Spinal cord (tissue), 10 donors: ENCODE measurements around the gene ENAH. TPM values are rescaled to one million over a fixed set of nuclear protein-coding genes. Genes with fewer than 3 reads are reported as not detected.
"Not testable (repeated sequence)": the region's sequence is repeated elsewhere in the genome, so short reads cannot be mapped to it uniquely, and the experiment has no call there.

Experiments
- DNase-seq, 6 donors: peaks; one replicate each; pipeline versions ENCODE4 v3.0.0 to v3.0.0-alpha.2; 2013 to 2015; ENCODE audit warnings: low spot score in 6 of 6, low read depth in 4 of 6
- H3K27ac ChIP-seq: one replicate; pipeline ENCODE4 v1.5.1; 2013; ENCODE audit warnings: low read depth, low read length, control low read depth
- H3K27me3 ChIP-seq: one replicate; pipeline ENCODE4 v1.6.1; 2013; ENCODE audit warnings: low read length; ENCODE audit not compliant: control insufficient read depth, insufficient read depth
- H3K36me3 ChIP-seq: one replicate; pipeline ENCODE4 v1.6.1; 2013; ENCODE audit warnings: low read length; ENCODE audit not compliant: control insufficient read depth, insufficient read depth
- H3K4me1 ChIP-seq: one replicate; pipeline ENCODE4 v1.6.1; 2013; ENCODE audit warnings: low read length; ENCODE audit not compliant: control insufficient read depth, insufficient read depth
- H3K4me3 ChIP-seq: one replicate; pipeline ENCODE4 v1.5.1; 2013; ENCODE audit warnings: low read depth, low read length, control low read depth
- H3K9me3 ChIP-seq: one replicate; pipeline ENCODE4 v1.6.1; 2013; ENCODE audit warnings: low read length; ENCODE audit not compliant: control insufficient read depth, insufficient read depth
- WGBS: methylation state at CpG from one replicate; pipeline ENCODE4 v1.1.5; 2013; ENCODE audit warnings: missing lambda C conversion rate; ENCODE audit not compliant: insufficient coverage; 5-methylcytosine and 5-hydroxymethylcytosine counted together
- polyA plus RNA-seq, 2 donors: library from polyadenylated mRNA; unstranded; fragments of 120-200 nt; gene quantifications; one replicate each; pipeline ENCODE4 v1.2.1, GENCODE V29; 2013; ENCODE audit not compliant: insufficient read length in 2 of 2
- total RNA-seq, 2 donors: library from RNA; depleted of rRNA in 1 of 2; stranded (reverse); fragments of 120-200 nt in 1 of 2; fragments of >200 nt in 1 of 2; gene quantifications; one replicate each; pipeline versions ENCODE4 v1.2.3 to v1.2.4, GENCODE V29; 2013 to 2014
- donor health status: healthy.

ENAH gene
- total and polyA plus RNA-seq, 4 donors: 78.8 to 129 (median 88.9) TPM

DNA sequence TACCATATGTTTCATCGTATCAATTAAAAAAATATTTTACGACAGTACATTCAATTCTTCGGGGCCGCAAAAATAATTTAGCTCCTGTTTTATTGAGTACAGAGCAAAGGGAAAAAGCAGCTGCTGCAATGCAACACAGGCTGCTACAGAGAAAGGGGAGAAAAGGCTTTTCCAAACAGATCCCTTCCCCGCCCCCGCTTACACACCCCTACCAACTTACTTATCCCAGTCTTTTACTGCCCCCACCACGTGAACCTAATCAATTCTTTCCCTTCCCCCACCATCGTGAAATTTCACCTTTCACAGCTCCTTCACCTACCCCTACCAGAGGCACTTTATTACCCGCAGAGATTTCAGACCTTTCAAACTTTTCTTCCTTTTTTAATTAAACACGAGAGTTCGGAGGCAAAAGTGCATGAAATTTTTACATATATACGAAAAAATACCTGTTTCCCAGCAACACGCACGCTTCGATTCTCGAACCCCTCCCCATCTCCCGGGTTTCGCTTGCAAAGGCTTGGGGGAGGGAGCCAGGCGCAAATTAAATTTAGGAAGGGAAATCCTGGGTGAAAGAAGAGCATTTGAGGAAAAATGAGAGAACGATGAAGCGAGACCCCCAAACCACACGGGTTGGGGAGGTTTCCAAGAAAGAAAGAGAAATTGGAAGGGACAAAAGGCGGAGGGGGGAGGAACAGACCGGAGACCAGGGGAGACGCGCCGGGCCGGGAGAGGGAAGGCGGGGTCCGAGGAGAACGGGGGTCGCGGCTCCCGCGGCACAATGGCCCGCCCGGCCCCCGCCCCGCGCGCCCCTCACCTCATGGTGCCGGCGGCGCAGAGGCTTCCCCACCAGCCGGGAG is 823 bp downstream of the ENAH start:
- no peaks in the 10 kb centered on the region for H3K9me3 ChIP-seq
- H3K4me3 ChIP-seq: peak overlapping the region; percentile 95
- under 1% methylated on average over 32 of the region's 45 CpGs for WGBS
- H3K27ac ChIP-seq: peak overlapping the region; percentile 90
- peaks cover 3% of the 10 kb centered on the region for H3K4me1 ChIP-seq
- no peaks in the 10 kb centered on the region for H3K36me3 ChIP-seq
- H3K27me3 ChIP-seq: no peaks in the 10 kb centered on the region
- DNase-seq: peak in 5 of 6 donors; percentile 22 to 83 (median 68)

DNA sequence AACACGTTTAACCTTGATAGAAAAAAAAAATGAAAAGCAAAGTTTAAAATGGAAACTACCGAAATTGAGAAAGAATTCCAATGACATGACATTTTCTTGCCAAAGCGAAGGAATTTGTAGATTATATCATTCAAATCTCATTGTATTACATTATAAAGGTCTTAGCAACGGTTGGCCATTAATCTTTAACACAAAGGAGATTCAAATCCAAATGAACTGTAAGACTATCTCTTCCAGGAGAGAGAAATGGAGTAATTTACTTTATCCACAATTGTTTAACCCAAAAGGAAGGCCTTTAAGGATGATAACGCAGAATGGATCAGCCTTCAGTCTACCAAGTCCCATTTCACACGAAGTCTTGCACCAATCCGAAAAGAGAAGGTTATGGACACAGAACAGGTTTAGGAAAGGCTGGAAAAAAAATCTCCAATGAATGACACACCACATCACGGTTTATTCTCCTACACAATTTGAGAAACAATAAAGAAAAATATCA is 1.5 kb downstream of the ENAH start:
- H3K9me3 ChIP-seq: no peaks in the 10 kb centered on the region
- peak overlapping the region; percentile 90 for H3K27ac ChIP-seq
- WGBS: no CpG with 5 or more reads among the region's 8 CpGs
- peaks cover 3% of the 10 kb centered on the region for H3K4me1 ChIP-seq
- DNase-seq: peak in 3 of 6 donors; percentile 23 to 75 (median 49)
- no peaks in the 10 kb centered on the region for H3K36me3 ChIP-seq
- H3K27me3 ChIP-seq: no peaks in the 10 kb centered on the region
- peak overlapping the region; percentile 95 for H3K4me3 ChIP-seq

DNA sequence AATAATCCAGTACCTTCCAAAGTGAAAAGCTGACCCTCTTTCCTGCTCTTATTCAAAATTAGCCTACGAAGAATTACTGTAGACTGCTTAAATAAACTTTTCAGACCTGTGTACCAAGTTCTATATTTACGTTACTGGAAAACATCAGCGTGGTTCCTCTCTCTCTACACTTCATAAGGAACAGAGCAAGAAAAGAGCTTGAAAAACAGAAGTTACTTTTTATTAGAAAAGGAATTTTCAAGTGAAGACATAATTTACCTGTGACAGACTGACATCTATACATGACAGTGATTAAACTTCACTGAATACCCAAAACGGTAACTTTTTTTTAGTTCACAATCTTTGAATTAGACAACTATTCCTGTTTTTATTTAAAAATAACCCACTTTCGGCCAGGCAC is 2.7 kb downstream of the ENAH start:
- H3K9me3 ChIP-seq: peaks cover 3% of the 10 kb centered on the region
- H3K27me3 ChIP-seq: no peaks in the 10 kb centered on the region
- no peaks in the 10 kb centered on the region for H3K36me3 ChIP-seq
- peak overlapping the region; percentile 95 for H3K4me3 ChIP-seq
- H3K4me1 ChIP-seq: peaks cover 3% of the 10 kb centered on the region
- no peak overlapping the region for H3K27ac ChIP-seq
- 56% methylated on average over 2 of the region's 5 CpGs for WGBS
- DNase-seq: no peak

DNA sequence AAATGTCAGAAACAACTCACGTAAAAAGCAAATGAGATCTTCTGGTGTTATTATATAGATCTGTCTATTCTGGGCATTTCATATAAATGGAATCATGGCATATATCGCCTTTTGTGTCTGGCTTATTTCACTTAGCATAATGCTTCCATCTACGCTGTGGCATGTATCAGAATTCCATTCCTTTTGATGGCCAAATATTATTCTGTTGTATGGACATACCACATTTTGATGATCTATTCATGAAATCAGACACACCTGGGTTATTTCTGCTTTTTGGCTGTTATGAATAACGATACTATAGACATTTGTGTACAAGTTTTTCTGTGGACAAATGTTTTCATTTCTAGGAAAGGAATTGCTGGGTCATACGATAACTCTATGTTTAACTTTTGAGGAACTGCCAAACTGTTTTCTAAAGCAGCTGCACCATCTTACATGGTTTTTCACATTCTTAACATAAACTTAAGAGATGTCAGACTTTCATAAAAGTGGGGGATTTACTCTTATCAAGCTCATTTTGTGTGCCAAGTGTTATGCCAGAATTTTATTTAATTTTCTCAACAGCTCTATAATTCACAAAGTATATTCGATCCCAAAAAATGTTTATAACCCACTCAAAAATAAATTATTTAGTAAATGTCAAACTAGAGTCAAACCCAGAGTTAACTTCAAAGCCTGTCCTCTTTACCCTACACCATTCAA is 7.6 kb downstream of the ENAH start:
- H3K9me3 ChIP-seq: peaks cover 4% of the 10 kb centered on the region
- no peak overlapping the region for H3K4me3 ChIP-seq
- H3K36me3 ChIP-seq: peaks cover 5% of the 10 kb centered on the region
- H3K4me1 ChIP-seq: peaks cover 1% of the 10 kb centered on the region
- H3K27me3 ChIP-seq: no peaks in the 10 kb centered on the region
- H3K27ac ChIP-seq: no peak overlapping the region
- peak in 1 of 6 donors; percentile 40 for DNase-seq
- WGBS: no CpG with 5 or more reads among the region's 6 CpGs

DNA sequence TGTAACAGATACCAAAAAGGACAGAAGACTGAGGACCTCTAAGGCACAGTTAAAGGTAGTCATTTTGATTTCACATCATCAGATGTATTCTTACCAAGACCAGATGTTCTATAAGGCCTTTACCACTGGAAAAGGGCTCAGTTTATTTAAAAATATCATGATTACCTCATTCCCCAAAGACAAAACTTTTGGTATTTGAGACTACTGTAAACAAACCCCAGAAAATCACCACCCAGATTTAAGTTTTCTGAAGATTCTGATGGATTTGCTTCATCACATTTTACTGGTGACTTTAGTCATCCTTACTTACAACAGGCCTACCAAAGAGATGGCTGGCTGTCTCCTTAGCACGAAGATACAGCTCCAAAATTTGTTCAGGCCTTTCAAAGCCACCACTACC is 8.3 kb downstream of the ENAH start:
- H3K27me3 ChIP-seq: no peaks in the 10 kb centered on the region
- H3K27ac ChIP-seq: no peak overlapping the region
- 91% methylated on average over 1 of the region's 1 CpG for WGBS
- H3K36me3 ChIP-seq: peaks cover 5% of the 10 kb centered on the region
- H3K4me1 ChIP-seq: no peaks in the 10 kb centered on the region
- DNase-seq: no peak
- H3K4me3 ChIP-seq: no peak overlapping the region
- H3K9me3 ChIP-seq: peaks cover 4% of the 10 kb centered on the region

DNA sequence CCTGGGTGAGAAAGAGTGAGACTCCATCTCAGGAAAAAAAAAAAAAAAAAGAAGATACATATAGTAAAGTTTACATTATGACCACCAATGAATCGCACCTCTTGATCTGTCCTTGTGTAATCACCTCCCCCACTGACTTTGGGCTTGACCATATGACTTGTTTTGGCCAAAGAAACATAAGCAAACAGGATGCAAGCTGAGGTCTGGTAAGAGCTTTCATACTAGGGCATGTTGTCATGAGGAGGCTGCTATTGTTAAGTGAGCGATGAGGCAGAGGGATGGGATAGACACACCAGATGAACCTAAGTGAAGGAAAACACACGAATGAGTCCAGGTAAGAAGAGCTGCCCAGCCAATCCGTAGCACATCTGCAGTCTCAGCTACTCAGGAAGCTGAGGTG is 10.7 kb downstream of the ENAH start:
- DNase-seq: no peak
- Histone ChIP-seq H3K36me3 (peaks cover 5% of the 10 kb centered on the region), H3K4me3 (no peak overlapping the region), H3K27me3 (no peaks in the 10 kb centered on the region), H3K9me3 (peaks cover 4% of the 10 kb centered on the region), H3K4me1 (no peaks in the 10 kb centered on the region), H3K27ac (no peak overlapping the region)
- WGBS: 81% methylated on average over 3 of the region's 4 CpGs

DNA sequence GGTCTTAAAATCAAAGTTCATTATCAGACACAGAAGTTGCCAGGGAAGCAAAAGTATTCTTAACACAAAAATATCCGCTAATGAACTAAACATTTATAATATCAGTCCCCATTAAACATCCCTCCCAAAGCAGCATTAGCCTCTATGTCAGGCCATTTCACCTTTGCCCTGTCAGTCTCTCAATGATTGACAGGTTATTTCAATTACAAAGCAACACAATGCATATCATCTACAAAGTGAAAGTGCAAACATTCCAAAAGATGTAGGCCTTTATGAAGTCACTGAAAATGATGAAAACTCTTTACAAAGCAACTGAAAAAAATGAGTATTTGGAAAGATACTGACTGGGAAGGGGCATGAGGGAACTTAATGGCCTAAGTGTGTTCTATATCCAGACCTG is 14.1 kb downstream of the ENAH start:
- DNase-seq: no peak
- Histone ChIP-seq H3K27me3 (no peaks in the 10 kb centered on the region), H3K36me3 (peaks cover 5% of the 10 kb centered on the region), H3K4me3 (no peak overlapping the region), H3K27ac (no peak overlapping the region), H3K4me1 (no peaks in the 10 kb centered on the region), H3K9me3 (no peaks in the 10 kb centered on the region)
- 91% methylated on average over 1 of the region's 1 CpG for WGBS

DNA sequence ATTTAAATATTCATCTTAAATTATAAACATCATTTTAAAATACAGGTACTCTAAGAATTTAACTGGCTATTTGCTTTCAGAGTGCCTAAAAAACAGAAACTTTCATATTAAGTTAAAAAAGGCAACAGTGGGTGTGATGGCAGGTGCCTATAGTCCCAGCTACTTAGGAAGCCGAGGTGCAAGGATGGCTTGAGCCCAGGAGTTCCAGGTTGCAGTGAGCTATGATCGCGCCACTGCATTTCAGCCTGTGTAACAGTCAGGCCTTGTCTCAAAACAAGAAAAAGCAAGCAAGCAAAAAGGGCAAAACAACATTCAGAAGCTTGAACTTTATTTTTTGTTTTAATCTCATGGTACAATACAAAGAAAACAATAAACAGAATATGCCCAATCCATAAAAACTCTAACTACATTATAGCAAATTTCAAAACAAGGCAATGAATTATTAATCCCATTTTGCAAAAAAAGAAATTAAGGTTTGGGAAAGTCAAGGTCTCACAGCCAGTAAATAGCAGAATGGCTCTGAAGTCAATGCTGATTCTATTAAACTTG is 15.2 kb downstream of the ENAH start:
- WGBS: 97% methylated on average over 3 of the region's 3 CpGs
- no peak for DNase-seq
- H3K27me3 ChIP-seq: no peaks in the 10 kb centered on the region
- peaks cover 5% of the 10 kb centered on the region for H3K36me3 ChIP-seq
- no peaks in the 10 kb centered on the region for H3K9me3 ChIP-seq
- H3K27ac ChIP-seq: no peak overlapping the region
- no peaks in the 10 kb centered on the region for H3K4me1 ChIP-seq
- no peak overlapping the region for H3K4me3 ChIP-seq

DNA sequence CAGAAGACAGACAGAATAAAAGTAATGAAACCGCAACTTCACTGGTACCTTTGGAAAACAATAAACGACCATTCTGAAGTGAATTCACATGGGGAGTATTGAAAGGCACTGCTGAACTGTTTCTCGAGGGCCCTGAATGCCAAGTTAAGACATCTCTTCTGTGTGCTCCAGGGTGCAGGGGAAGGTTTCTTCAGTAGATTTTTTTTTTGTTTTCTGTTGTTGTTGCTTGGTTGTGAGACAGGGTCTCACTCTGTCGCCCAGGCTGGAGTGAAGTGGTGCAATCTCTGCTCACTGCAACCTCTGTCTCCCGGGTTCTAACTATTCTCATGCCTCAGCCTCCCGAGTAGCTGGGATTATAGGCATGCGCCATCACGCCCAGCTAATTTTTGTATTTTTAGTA is 15.9 kb downstream of the ENAH start:
- 91% methylated on average over 3 of the region's 8 CpGs for WGBS
- not testable (repeated sequence) for H3K27me3 ChIP-seq, H3K27ac ChIP-seq, H3K36me3 ChIP-seq, H3K4me3 ChIP-seq, H3K9me3 ChIP-seq, H3K4me1 ChIP-seq, DNase-seq
